Measurements from ENCODE around the gene DENND2A.
"Not testable (repeated sequence)": the region's sequence is repeated elsewhere in the genome, so short reads cannot be mapped to it uniquely, and the experiment has no call there.

Gene DENND2A

GRCh38 chr7:140540136-140540777, 100.4 kb downstream of the DENND2A start:
- DNase-seq, result no peak

GRCh38 chr7:140539461-140539860, 101.2 kb downstream of the DENND2A start:
- DNase-seq, result no peak

- DNase-seq, result no peak
Observed at GRCh38 chr7:140537750-140538482, 102.7 kb downstream of the DENND2A start.

- DNase-seq, result no peak
Observed at GRCh38 chr7:140534743-140535142, 105.9 kb downstream of the DENND2A start.

- no peak for DNase-seq
Observed at GRCh38 chr7:140533394-140533872, 107.2 kb downstream of the DENND2A start.

GRCh38 chr7:140529428-140529827, 111.2 kb downstream of the DENND2A start:
- not testable (repeated sequence) for DNase-seq

- no peak for DNase-seq
Observed at GRCh38 chr7:140526787-140527664, 113.6 kb downstream of the DENND2A start.

GRCh38 chr7:140526214-140526613, 114.4 kb downstream of the DENND2A start:
- DNase-seq, result no peak

- no peak for DNase-seq
Observed at GRCh38 chr7:140525743-140526142, 114.9 kb downstream of the DENND2A start.

- no peak for DNase-seq
Observed at GRCh38 chr7:140521421-140521820, 119.2 kb downstream of the DENND2A start.

GRCh38 chr7:140519007-140519399, 121.6 kb downstream of the DENND2A start:
- DNase-seq, result no peak

- DNase-seq, result no peak
Observed at GRCh38 chr7:140518370-140519006, 122.1 kb downstream of the DENND2A start.

GRCh38 chr7:140517546-140518369, 122.9 kb downstream of the DENND2A start:
- peak; percentile 72 for DNase-seq

- no peak for DNase-seq
Observed at GRCh38 chr7:140512317-140513000, 128.2 kb downstream of the DENND2A start.

GRCh38 chr7:140509789-140510188, 130.8 kb downstream of the DENND2A start:
- no peak for DNase-seq

- not testable (repeated sequence) for DNase-seq
Observed at GRCh38 chr7:140507556-140507955, 133.1 kb downstream of the DENND2A start.

GRCh38 chr7:140506788-140507464, 133.7 kb downstream of the DENND2A start:
- DNase-seq, result no peak

GRCh38 chr7:140501966-140502365, 138.6 kb downstream of the DENND2A start:
- no peak for DNase-seq

GRCh38 chr7:140497807-140498206, 142.8 kb downstream of the DENND2A start:
- not testable (repeated sequence) for DNase-seq

GRCh38 chr7:140497241-140497769, 143.3 kb downstream of the DENND2A start:
- no peak for DNase-seq

Measured in stimulated activated CD4-positive, alpha-beta T cell treated with anti-CD3 and anti-CD28 coated beads, Interleukin-4, amount 100 ng/mL, for 24 hours (primary cell).